Measurements from ENCODE around the gene ZNF670.
A peak's percentile ranks its signal among the peaks of the same experiment; 100 is the strongest.
"Not testable (repeated sequence)": the region's sequence is repeated elsewhere in the genome, so short reads cannot be mapped to it uniquely, and the experiment has no call there.

The ZNF670 gene

GRCh38 chr1:247078258-247079140, at the start of gene ZNF670:
Gene ZNF670 (minus strand): TSS chr1:247078811. CDS start chr1:247078596, 215 bp downstream.
- Mint-ChIP-seq H3K4me3 (peak within 1 kb of the TSS; percentile 95), H3K4me1 (peaks cover 16% of the 10 kb centered on the region), H3K27ac (peak within 1 kb of the TSS; percentile 91), H3K27me3 (no peaks in the 10 kb centered on the region), H3K9me3 (peaks cover 2% of the 10 kb centered on the region), H3K36me3 (peaks cover 12% of the 10 kb centered on the region)
- peak; percentile 90 for ATAC-seq (ENCODE audit: low read depth)
- peak; percentile 57 to 71 for DNase-seq (ENCODE audit: low spot score in 2 of 2)

- H3K27me3 Mint-ChIP-seq; ATAC-seq (ENCODE audit: low read depth); H3K9me3 Mint-ChIP-seq; H3K4me1 Mint-ChIP-seq; DNase-seq (ENCODE audit: low spot score in 2 of 2): not testable (repeated sequence)
- Mint-ChIP-seq H3K36me3 (peaks cover 21% of the 10 kb centered on the region), H3K27ac (peak overlapping the region; percentile 62), H3K4me3 (peak overlapping the region; percentile 90)
These were observed 49.1 kb upstream of the ZNF670 start for GRCh38 chr1:247127519-247128282.

- peaks cover 11% of the 10 kb centered on the region for H3K36me3 Mint-ChIP-seq
- peak; percentile 49 for ATAC-seq (ENCODE audit: low read depth)
- H3K9me3 Mint-ChIP-seq; H3K27ac Mint-ChIP-seq; H3K4me3 Mint-ChIP-seq; H3K4me1 Mint-ChIP-seq; DNase-seq (ENCODE audit: low spot score in 2 of 2); H3K27me3 Mint-ChIP-seq: not testable (repeated sequence)
These were observed 48.0 kb upstream of the ZNF670 start for GRCh38 chr1:247126601-247127000.

GRCh38 chr1:247126166-247126565, 47.6 kb upstream of the ZNF670 start:
- H3K9me3 Mint-ChIP-seq; H3K27me3 Mint-ChIP-seq; H3K4me3 Mint-ChIP-seq; H3K4me1 Mint-ChIP-seq; H3K27ac Mint-ChIP-seq; DNase-seq (ENCODE audit: low spot score in 2 of 2): not testable (repeated sequence)
- peaks cover 11% of the 10 kb centered on the region for H3K36me3 Mint-ChIP-seq
- peak; percentile 97 for ATAC-seq (ENCODE audit: low read depth)

- Mint-ChIP-seq H3K9me3 (no peaks in the 10 kb centered on the region), H3K4me3 (no peak overlapping the region), H3K27me3 (no peaks in the 10 kb centered on the region), H3K36me3 (no peaks in the 10 kb centered on the region), H3K4me1 (no peaks in the 10 kb centered on the region), H3K27ac (no peak overlapping the region)
- no peak for DNase-seq (ENCODE audit: low spot score in 2 of 2)
- no peak for ATAC-seq (ENCODE audit: low read depth)
These were observed 42.8 kb upstream of the ZNF670 start for GRCh38 chr1:247121382-247121781.

- not testable (repeated sequence) for H3K4me1 Mint-ChIP-seq; H3K4me3 Mint-ChIP-seq; H3K9me3 Mint-ChIP-seq; H3K27me3 Mint-ChIP-seq; H3K36me3 Mint-ChIP-seq; DNase-seq (ENCODE audit: low spot score in 2 of 2); ATAC-seq (ENCODE audit: low read depth); H3K27ac Mint-ChIP-seq
These were observed 41.7 kb upstream of the ZNF670 start for GRCh38 chr1:247120408-247120668.

- no peaks in the 10 kb centered on the region for H3K27me3 Mint-ChIP-seq
- ATAC-seq (ENCODE audit: low read depth) (no peak), DNase-seq (ENCODE audit: low spot score in 2 of 2) (no peak)
- H3K36me3 Mint-ChIP-seq: no peaks in the 10 kb centered on the region
- H3K27ac Mint-ChIP-seq: no peak overlapping the region
- H3K4me3 Mint-ChIP-seq: no peak overlapping the region
- no peaks in the 10 kb centered on the region for H3K9me3 Mint-ChIP-seq
- peaks cover 2% of the 10 kb centered on the region for H3K4me1 Mint-ChIP-seq
These were observed 41.2 kb upstream of the ZNF670 start for GRCh38 chr1:247119600-247120407.

- Mint-ChIP-seq H3K36me3 (no peaks in the 10 kb centered on the region), H3K9me3 (no peaks in the 10 kb centered on the region), H3K27me3 (no peaks in the 10 kb centered on the region), H3K27ac (no peak overlapping the region), H3K4me3 (no peak overlapping the region), H3K4me1 (peaks cover 2% of the 10 kb centered on the region)
- DNase-seq (ENCODE audit: low spot score in 2 of 2) (peak in 1 of 2 donors; percentile 23), ATAC-seq (ENCODE audit: low read depth) (peak; percentile 60)
These were observed 40.4 kb upstream of the ZNF670 start for GRCh38 chr1:247118946-247119446.

- ATAC-seq (ENCODE audit: low read depth): no peak
- peaks cover 9% of the 10 kb centered on the region for H3K4me1 Mint-ChIP-seq
- H3K9me3 Mint-ChIP-seq: no peaks in the 10 kb centered on the region
These were observed 36.9 kb upstream of the ZNF670 start for GRCh38 chr1:247115545-247115944.

GRCh38 chr1:247115141-247115510, 36.5 kb upstream of the ZNF670 start:
- Mint-ChIP-seq H3K36me3 (no peaks in the 10 kb centered on the region), H3K27me3 (peaks cover 9% of the 10 kb centered on the region), H3K4me1 (peaks cover 9% of the 10 kb centered on the region), H3K4me3 (peak overlapping the region; percentile 27), H3K9me3 (no peaks in the 10 kb centered on the region), H3K27ac (no peak overlapping the region)
- ATAC-seq (ENCODE audit: low read depth): no peak
- no peak for DNase-seq (ENCODE audit: low spot score in 2 of 2)

More at GRCh38 chr1:247115545-247115944, 36.9 kb upstream of the ZNF670 start:
- no peaks in the 10 kb centered on the region for H3K36me3 Mint-ChIP-seq
- H3K4me3 Mint-ChIP-seq: no peak overlapping the region
- DNase-seq (ENCODE audit: low spot score in 2 of 2): no peak
- H3K27me3 Mint-ChIP-seq: peaks cover 9% of the 10 kb centered on the region
- H3K27ac Mint-ChIP-seq: no peak overlapping the region

GRCh38 chr1:247114351-247115140, 35.9 kb upstream of the ZNF670 start:
- peaks cover 9% of the 10 kb centered on the region for H3K4me1 Mint-ChIP-seq
- H3K27me3 Mint-ChIP-seq: peaks cover 13% of the 10 kb centered on the region
- peaks cover 1% of the 10 kb centered on the region for H3K9me3 Mint-ChIP-seq
- peak overlapping the region; percentile 27 for H3K4me3 Mint-ChIP-seq
- DNase-seq (ENCODE audit: low spot score in 2 of 2): no peak
- no peak overlapping the region for H3K27ac Mint-ChIP-seq
- H3K36me3 Mint-ChIP-seq: no peaks in the 10 kb centered on the region
- ATAC-seq (ENCODE audit: low read depth): no peak

GRCh38 chr1:247113733-247114271, 35.2 kb upstream of the ZNF670 start:
- Mint-ChIP-seq H3K9me3 (peaks cover 1% of the 10 kb centered on the region), H3K27ac (no peak overlapping the region), H3K27me3 (peaks cover 13% of the 10 kb centered on the region), H3K36me3 (no peaks in the 10 kb centered on the region), H3K4me1 (peaks cover 9% of the 10 kb centered on the region), H3K4me3 (no peak overlapping the region)
- ATAC-seq (ENCODE audit: low read depth) (no peak), DNase-seq (ENCODE audit: low spot score in 2 of 2) (no peak)

GRCh38 chr1:247113094-247113497, 34.5 kb upstream of the ZNF670 start:
- no peak for DNase-seq (ENCODE audit: low spot score in 2 of 2)
- Mint-ChIP-seq H3K4me1 (peaks cover 9% of the 10 kb centered on the region), H3K9me3 (peaks cover 1% of the 10 kb centered on the region), H3K27me3 (peaks cover 15% of the 10 kb centered on the region), H3K4me3 (no peak overlapping the region), H3K27ac (no peak overlapping the region), H3K36me3 (no peaks in the 10 kb centered on the region)
- no peak for ATAC-seq (ENCODE audit: low read depth)
